Stomach (tissue), 9 donors: ENCODE measurements around the gene VWF. TPM values are rescaled to one million over a fixed set of nuclear protein-coding genes. Genes with fewer than 3 reads are reported as not detected.

ENCODE experiments used
- DNase-seq, 2 donors: peaks; one replicate each; pipeline versions ENCODE4 v3.0.0 to v3.0.0-alpha.2; 2013 to 2019
- H3K27ac ChIP-seq, 5 donors: fragments of 200-600 bp in 4 of 5; sonication (generic) in 4 of 5; one replicate each; pipeline ENCODE4 v1.5.1; 2013 to 2019; ENCODE audit warnings: mild to moderate bottlenecking in 1 of 5, moderate library complexity in 1 of 5
- H3K27me3 ChIP-seq, 3 donors: fragments of 200-600 bp; sonication (generic); one replicate each; pipeline ENCODE4 v1.5.1; 2017 to 2019; ENCODE audit warnings: mixed run types in 1 of 3
- H3K36me3 ChIP-seq, 4 donors: fragments of 200-600 bp; sonication (generic); 1 replicate in 3 of 4; 2 replicates in 1 of 4; pipeline ENCODE4 v1.5.1; 2016 to 2019
- H3K4me1 ChIP-seq, 4 donors: fragments of 200-600 bp; sonication (generic); one replicate each; pipeline ENCODE4 v1.5.1; 2016 to 2019
- H3K4me3 ChIP-seq, 4 donors: fragments of 200-600 bp; sonication (generic) in 3 of 4; one replicate each; pipeline ENCODE4 v1.5.1; 2016 to 2019; ENCODE audit warnings: mild to moderate bottlenecking in 1 of 4
- H3K9me3 ChIP-seq, 4 donors: fragments of 200-600 bp; sonication (generic); one replicate each; pipeline ENCODE4 v1.5.1; 2016 to 2019
- CTCF ChIP-seq, 7 experiments: fragments of 450-650 bp in 4 of 7; fragments of 200-600 bp in 3 of 7; sonication (generic) in 3 of 7; IDR thresholded peaks; one replicate each; pipeline ENCODE4 v1.5.1; 2016 to 2019; ENCODE audit warnings: antibody characterized with exemption in 7 of 7, control low read depth in 2 of 7, mild to moderate bottlenecking in 1 of 7
- EP300 ChIP-seq: sonication (generic); formaldehyde crosslinking; IDR thresholded peaks from one replicate; pipeline ENCODE4 v1.6.1; 2017; ENCODE audit warnings: antibody characterized with exemption
- POLR2A ChIP-seq, 4 donors: fragments of 450-650 bp; IDR thresholded peaks; one replicate each; pipeline ENCODE4 v1.6.1; 2016; ENCODE audit warnings: antibody characterized with exemption in 4 of 4, control low read depth in 2 of 4, mild to moderate bottlenecking in 1 of 4, moderate library complexity in 1 of 4
- POLR2AphosphoS5 ChIP-seq, 3 donors: sonication (generic); formaldehyde crosslinking; IDR thresholded peaks; one replicate each; pipeline ENCODE4 v1.6.1; 2016; ENCODE audit warnings: antibody characterized with exemption in 3 of 3
- WGBS, 5 donors: extraction: QIAGEN DNeasy Blood & Tissue Kit in 3 of 5; methylation state at CpG; one replicate each; pipeline versions ENCODE4 v1.1.5 to v1.1.7; 2013 to 2018; 5-methylcytosine and 5-hydroxymethylcytosine counted together
- intact Hi-C: fragments of 100-400 bp; cut with DNase I; formaldehyde crosslinking; loops from one replicate; pipeline ENCODE4 v1.15.1; 2023; ENCODE audit warnings: low total_unique reads
- polyA plus RNA-seq, 3 donors: library from polyadenylated mRNA; stranded (reverse); fragments of 200-250 nt; gene quantifications; one replicate each; pipeline ENCODE4 v1.2.3, GENCODE V29; 2013
- total RNA-seq, 5 donors: library from RNA; depleted of rRNA; stranded (reverse); fragments of >200 nt; gene quantifications; one replicate each; pipeline versions ENCODE4 v1.1.0 to v1.2.3, GENCODE V29; 2014 to 2016
- donor health status: healthy with polysubstance abuse.
- donor health status: Bipolar disorder and iron deficiency.
- donor health status: healthy.

VWF gene
- total and polyA plus RNA-seq, 8 donors, result 3.1 to 103 (median 50.2) TPM

- intact Hi-C loops, result loop anchor here (5.0 to 10.0 kb wide), 2 partner anchors 122 to 219 kb away; no protein-coding TSS in a partner anchor
- peaks cover 0 to 5% (median 0%) of the 10 kb centered on the region in 4 donors for H3K36me3 ChIP-seq
- 51 to 60% (median 59%) methylated on average over 19 to 20 of the region's 20 CpGs for WGBS, 5 donors
- no peaks in the 10 kb centered on the region for H3K9me3 ChIP-seq
- TF ChIP-seq POLR2A (IDR thresholded peaks at IDR 0.05) (no peak), POLR2AphosphoS5 (IDR thresholded peaks at IDR 0.05) (peak in 1 of 3 donors; percentile 41), EP300 (no peak), CTCF (IDR thresholded peaks at IDR 0.05) (peak in 6 of 7 experiments; percentile 3 to 90 (median 84))
- no peak overlapping the region for H3K4me3 ChIP-seq
- H3K27me3 ChIP-seq, result peaks cover 0 to 8% (median 0%) of the 10 kb centered on the region in 3 donors
- peaks cover 0 to 8% (median 4%) of the 10 kb centered on the region in 4 donors for H3K4me1 ChIP-seq
- no peak overlapping the region for H3K27ac ChIP-seq
- DNase-seq, result peak; percentile 53 to 81
These were observed 61.4 kb downstream of the VWF start for GRCh38 chr12:6062757-6063735.

GRCh38 chr12:6062395-6062756 lies 62.1 kb downstream of the VWF start:
- H3K9me3 ChIP-seq, result no peaks in the 10 kb centered on the region
- 62 to 79% (median 73%) methylated on average over 3 of the region's 3 CpGs for whole genome bisulfite sequencing, 5 donors
- H3K4me3 ChIP-seq, result no peak overlapping the region
- peaks cover 0 to 14% (median 0%) of the 10 kb centered on the region in 3 donors for H3K27me3 ChIP-seq
- DNase-seq, result no peak
- intact Hi-C loops, result loop anchor here (5.0 to 10.0 kb wide), 2 partner anchors 122 to 220 kb away; no protein-coding TSS in a partner anchor
- peaks cover 0 to 5% (median 0%) of the 10 kb centered on the region in 4 donors for H3K36me3 ChIP-seq
- peaks cover 0 to 8% (median 1%) of the 10 kb centered on the region in 4 donors for H3K4me1 ChIP-seq
- TF ChIP-seq POLR2A (IDR thresholded peaks at IDR 0.05), result no peak
- no peak for TF ChIP-seq POLR2AphosphoS5 (IDR thresholded peaks at IDR 0.05)
- no peak for TF ChIP-seq CTCF (IDR thresholded peaks at IDR 0.05)
- TF ChIP-seq EP300, result no peak
- H3K27ac ChIP-seq, result no peak overlapping the region

- Histone ChIP-seq H3K27me3 (peaks cover 0 to 22% (median 4%) of the 10 kb centered on the region in 3 donors), H3K27ac (no peak overlapping the region), H3K9me3 (no peaks in the 10 kb centered on the region), H3K4me1 (peaks cover 4 to 13% (median 5%) of the 10 kb centered on the region in 4 donors), H3K4me3 (no peak overlapping the region), H3K36me3 (peaks cover 0 to 5% (median 0%) of the 10 kb centered on the region in 4 donors)
- no peak for TF ChIP-seq POLR2AphosphoS5 (IDR thresholded peaks at IDR 0.05)
- no peak for TF ChIP-seq EP300
- TF ChIP-seq CTCF (IDR thresholded peaks at IDR 0.05), result no peak
- TF ChIP-seq POLR2A (IDR thresholded peaks at IDR 0.05), result no peak
- intact Hi-C loops, result loop anchor here (5.0 to 10.0 kb wide), 2 partner anchors 123 to 221 kb away; no protein-coding TSS in a partner anchor
- DNase-seq, result no peak
- WGBS, 5 donors, result 73 to 90% (median 87%) methylated on average over 3 of the region's 3 CpGs
These were observed 62.8 kb downstream of the VWF start for GRCh38 chr12:6061660-6062059.

GRCh38 chr12:6059860-6060565 lies 64.5 kb downstream of the VWF start:
- TF ChIP-seq EP300 (no peak), CTCF (IDR thresholded peaks at IDR 0.05) (no peak), POLR2A (IDR thresholded peaks at IDR 0.05) (no peak), POLR2AphosphoS5 (IDR thresholded peaks at IDR 0.05) (no peak)
- no peak overlapping the region for H3K27ac ChIP-seq
- H3K9me3 ChIP-seq, result no peaks in the 10 kb centered on the region
- H3K27me3 ChIP-seq, result peaks cover 0 to 32% (median 10%) of the 10 kb centered on the region in 3 donors
- H3K36me3 ChIP-seq, result peaks cover 0 to 5% (median 0%) of the 10 kb centered on the region in 4 donors
- intact Hi-C loops, result loop anchor here (5.0 to 10.0 kb wide), 3 partner anchors 125 to 222 kb away; no protein-coding TSS in a partner anchor
- no peak overlapping the region for H3K4me3 ChIP-seq
- 66 to 74% (median 72%) methylated on average over 14 of the region's 14 CpGs for WGBS, 5 donors
- peaks cover 7 to 15% (median 9%) of the 10 kb centered on the region in 4 donors for H3K4me1 ChIP-seq
- no peak for DNase-seq
